GM18867 (cell line): ENCODE data around the gene BAZ1A.
"Not testable (repeated sequence)": the region's sequence is repeated elsewhere in the genome, so short reads cannot be mapped to it uniquely, and the experiment has no call there.

Experiments used
- ATAC-seq: cut with Tn5 transposase; IDR thresholded peaks from one replicate; pipeline ENCODE4 v1.9.1; 2021; ENCODE audit warnings: mild to moderate bottlenecking, moderate library complexity; ENCODE audit not compliant: unreplicated experiment

BAZ1A gene

GRCh38 chr14:34792598-34792997 lies 82.6 kb downstream of the BAZ1A start:
- no peak for ATAC-seq

GRCh38 chr14:34785223-34786006 lies 89.7 kb downstream of the BAZ1A start:
- peak; percentile 61 for ATAC-seq

- ATAC-seq: no peak
Measured at GRCh38 chr14:34782031-34782430, 93.1 kb downstream of the BAZ1A start.

GRCh38 chr14:34781242-34781641 lies 93.9 kb downstream of the BAZ1A start:
- no peak for ATAC-seq

GRCh38 chr14:34780646-34781045 lies 94.5 kb downstream of the BAZ1A start:
- no peak for ATAC-seq

GRCh38 chr14:34778744-34779143 lies 96.4 kb downstream of the BAZ1A start:
- ATAC-seq: no peak

- ATAC-seq: no peak
Measured at GRCh38 chr14:34776611-34777010, 98.5 kb downstream of the BAZ1A start.

- ATAC-seq: no peak
Measured at GRCh38 chr14:34775922-34776321, 99.2 kb downstream of the BAZ1A start.

- ATAC-seq: no peak
Measured at GRCh38 chr14:34775342-34775741, 99.8 kb downstream of the BAZ1A start.

GRCh38 chr14:34770901-34771300 lies 104.3 kb downstream of the BAZ1A start:
- ATAC-seq: no peak

GRCh38 chr14:34766606-34767005 lies 108.6 kb downstream of the BAZ1A start:
- no peak for ATAC-seq

GRCh38 chr14:34766060-34766459 lies 109.1 kb downstream of the BAZ1A start:
- ATAC-seq: no peak

- ATAC-seq: no peak
Measured at GRCh38 chr14:34755215-34755614, 119.9 kb downstream of the BAZ1A start.

GRCh38 chr14:34754687-34755086 lies 120.5 kb downstream of the BAZ1A start:
- no peak for ATAC-seq

GRCh38 chr14:34750670-34751069 lies 124.5 kb downstream of the BAZ1A start:
- ATAC-seq: no peak

GRCh38 chr14:34750233-34750632 lies 124.9 kb downstream of the BAZ1A start:
- no peak for ATAC-seq

GRCh38 chr14:34749408-34749807 lies 125.8 kb downstream of the BAZ1A start:
- no peak for ATAC-seq

GRCh38 chr14:34742270-34743115 lies 132.7 kb downstream of the BAZ1A start:
- ATAC-seq: no peak

- ATAC-seq: no peak
Measured at GRCh38 chr14:34741840-34742239, 133.3 kb downstream of the BAZ1A start.

GRCh38 chr14:34740139-34740538 lies 135.0 kb downstream of the BAZ1A start:
- not testable (repeated sequence) for ATAC-seq

- not testable (repeated sequence) for ATAC-seq
Measured at GRCh38 chr14:34737079-34737478, 138.1 kb downstream of the BAZ1A start.

- ATAC-seq: no peak
Measured at GRCh38 chr14:34733245-34733644, 141.9 kb downstream of the BAZ1A start.
